GM12801 (cell line): ENCODE data around the gene CANT1.

Experiments
- TF ChIP-seq, protein P1 (sequence below): IDR thresholded peaks from one replicate; pipeline ENCODE4 v1.5.1; 2011; ENCODE audit warnings: control low read depth; ENCODE audit not compliant: insufficient read length; ENCODE audit errors: extremely low read depth

CANT1 gene

DNA sequence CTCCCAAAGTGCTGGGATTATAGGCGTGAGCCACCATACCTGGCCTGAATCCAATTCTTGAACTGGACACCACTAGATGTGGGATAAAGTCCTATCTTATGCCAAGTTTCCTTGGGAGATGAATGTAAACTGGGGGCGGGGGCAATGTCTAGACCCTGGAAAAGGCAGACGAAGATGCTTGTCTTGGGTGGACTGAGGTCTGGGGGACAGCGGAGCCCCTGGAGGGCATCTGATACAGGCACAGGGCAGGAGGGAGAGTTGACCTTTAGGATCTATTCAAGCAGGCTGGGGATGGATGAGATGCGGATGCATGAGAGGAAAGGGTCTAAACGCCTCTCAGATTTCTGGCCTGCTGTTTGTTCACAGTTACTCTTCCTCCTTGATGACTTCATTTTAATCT, 26.1 kb upstream of the CANT1 start:
- TF ChIP-seq, protein P1, sequence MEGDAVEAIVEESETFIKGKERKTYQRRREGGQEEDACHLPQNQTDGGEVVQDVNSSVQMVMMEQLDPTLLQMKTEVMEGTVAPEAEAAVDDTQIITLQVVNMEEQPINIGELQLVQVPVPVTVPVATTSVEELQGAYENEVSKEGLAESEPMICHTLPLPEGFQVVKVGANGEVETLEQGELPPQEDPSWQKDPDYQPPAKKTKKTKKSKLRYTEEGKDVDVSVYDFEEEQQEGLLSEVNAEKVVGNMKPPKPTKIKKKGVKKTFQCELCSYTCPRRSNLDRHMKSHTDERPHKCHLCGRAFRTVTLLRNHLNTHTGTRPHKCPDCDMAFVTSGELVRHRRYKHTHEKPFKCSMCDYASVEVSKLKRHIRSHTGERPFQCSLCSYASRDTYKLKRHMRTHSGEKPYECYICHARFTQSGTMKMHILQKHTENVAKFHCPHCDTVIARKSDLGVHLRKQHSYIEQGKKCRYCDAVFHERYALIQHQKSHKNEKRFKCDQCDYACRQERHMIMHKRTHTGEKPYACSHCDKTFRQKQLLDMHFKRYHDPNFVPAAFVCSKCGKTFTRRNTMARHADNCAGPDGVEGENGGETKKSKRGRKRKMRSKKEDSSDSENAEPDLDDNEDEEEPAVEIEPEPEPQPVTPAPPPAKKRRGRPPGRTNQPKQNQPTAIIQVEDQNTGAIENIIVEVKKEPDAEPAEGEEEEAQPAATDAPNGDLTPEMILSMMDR = no peak

DNA sequence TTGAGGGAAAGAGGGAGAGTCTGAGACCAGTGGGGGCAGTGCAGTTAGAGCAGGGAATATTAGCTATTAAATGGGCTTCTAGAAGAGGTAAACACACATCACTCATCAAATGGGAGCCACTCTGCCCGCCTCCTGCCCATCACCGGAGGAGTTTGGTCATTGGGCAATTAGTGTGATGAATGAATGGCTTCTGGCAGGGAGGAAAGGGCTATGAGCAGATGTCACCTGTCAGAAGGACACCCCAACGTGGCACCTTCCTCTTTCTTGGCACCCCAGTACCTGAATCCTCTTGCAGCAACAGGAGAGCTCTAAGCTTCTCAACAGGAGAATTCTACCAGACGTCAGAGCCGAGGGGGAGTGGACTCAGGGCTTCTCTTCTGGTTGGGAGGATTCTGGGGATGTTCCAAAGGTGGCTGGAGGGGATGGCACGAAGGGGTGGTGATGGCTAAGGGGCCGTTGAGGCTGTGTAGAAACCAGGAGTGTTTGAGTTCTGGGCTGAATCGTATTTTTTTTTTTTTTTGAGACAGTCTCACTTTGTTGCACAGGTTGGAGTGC, 25.4 kb upstream of the CANT1 start:
- TF ChIP-seq, protein P1 = no peak

- TF ChIP-seq, protein P1 = no peak
Observed at GRCh38 chr17:79033741-79034501, 24.4 kb upstream of the CANT1 start.

GRCh38 chr17:79033046-79033616, 23.6 kb upstream of the CANT1 start:
- TF ChIP-seq, protein P1 = no peak

DNA sequence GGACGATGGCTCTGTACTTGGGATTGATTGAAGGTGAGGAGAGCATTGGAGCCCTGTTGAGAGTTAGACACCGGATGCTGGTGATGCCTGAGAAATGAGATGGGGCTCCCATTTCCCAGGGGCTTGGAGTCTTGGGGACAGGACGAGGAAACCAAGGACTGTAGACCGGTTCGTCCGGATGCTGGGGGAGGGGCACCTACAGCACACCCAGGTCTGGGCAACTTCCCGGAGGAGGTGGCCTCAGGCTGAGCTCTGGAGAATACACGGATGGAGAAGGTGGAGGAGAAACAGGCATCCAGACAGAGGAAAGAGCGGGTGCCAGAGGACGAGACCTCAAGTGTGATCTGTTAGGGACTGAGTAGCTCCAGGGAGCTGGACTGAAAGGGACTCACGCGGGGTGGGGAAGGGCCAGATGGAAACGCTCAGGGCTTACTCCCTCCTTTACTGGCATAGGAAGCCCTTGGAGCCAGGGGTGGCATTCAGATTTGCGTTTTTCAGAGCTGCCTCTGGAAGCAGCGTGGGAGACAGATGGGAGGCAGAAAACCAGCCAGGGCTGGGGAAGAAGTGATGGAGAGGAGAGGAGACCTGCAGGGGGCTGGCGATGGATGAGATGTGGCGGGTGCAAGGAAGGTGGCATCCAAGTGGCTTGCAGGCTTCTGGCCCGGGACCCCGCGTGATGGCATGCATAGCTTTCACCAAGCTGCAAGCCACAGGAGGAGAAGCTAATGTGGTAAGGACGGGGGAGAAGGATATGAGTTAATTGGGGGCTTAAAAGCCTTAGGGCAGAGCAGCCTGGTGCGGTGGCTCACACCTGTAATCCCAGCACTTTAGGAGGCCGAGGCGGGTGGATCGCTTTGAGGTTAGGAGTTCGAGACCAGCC, 22.7 kb upstream of the CANT1 start:
- TF ChIP-seq, protein P1 = no peak

DNA sequence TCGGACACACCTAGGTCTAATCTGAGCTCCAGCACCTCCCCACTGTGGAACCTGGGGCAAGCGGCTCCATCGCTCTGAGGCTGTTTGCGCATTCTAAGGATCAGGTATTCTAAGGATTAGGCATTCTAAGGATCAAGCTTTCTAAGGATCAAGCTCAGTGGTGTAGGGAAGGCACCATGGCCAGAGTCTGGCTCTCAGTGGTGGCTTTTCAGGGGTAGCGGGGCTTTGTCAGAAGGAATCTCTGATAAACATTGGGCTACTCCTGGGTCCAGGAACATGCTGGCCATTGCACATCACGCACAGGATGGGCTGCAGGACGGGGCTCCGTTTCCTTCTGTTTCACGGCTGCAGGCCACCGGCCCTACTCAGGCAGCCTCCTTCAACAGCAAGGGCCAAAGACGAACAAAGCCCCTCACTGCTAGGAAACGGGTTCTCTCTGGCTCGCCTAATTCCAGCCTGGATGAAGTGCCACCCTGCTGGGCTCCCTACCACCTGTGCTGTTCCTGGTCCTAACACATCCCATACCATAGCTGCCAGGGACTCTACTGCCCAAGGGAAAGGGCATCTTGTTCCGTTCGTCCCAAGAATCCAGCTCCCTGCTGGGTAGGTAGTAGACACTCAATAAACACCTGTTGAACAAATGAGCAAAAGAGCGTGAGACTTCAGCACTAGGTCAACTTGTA, 19.9 kb upstream of the CANT1 start:
- TF ChIP-seq, protein P1 = no peak
